B cell (primary cell): ENCODE measurements around the gene SDK1. TPM values are rescaled to one million over a fixed set of nuclear protein-coding genes. Genes with fewer than 3 reads are reported as not detected.

Experiments
- ATAC-seq: fragments of 200-7000 bp; cut with Tn5 transposase; one replicate; pipeline ENCODE4 v1.10.0; 2021; ENCODE audit warnings: low read depth, mild to moderate bottlenecking, moderate number of reproducible peaks, moderate library complexity
- CTCF ChIA-PET: fragments of 350-600 bp; sonication (Branson Sonifier 250); formaldehyde crosslinking; loops from one replicate; lab custom pipeline; 2021; ENCODE audit warnings: antibody characterized with exemption, inconsistent platforms; lab: Charles Lee
- POLR2A ChIA-PET: fragments of 350-600 bp; sonication (Branson Sonifier 250); formaldehyde crosslinking; loops from one replicate; lab custom pipeline; 2021; ENCODE audit warnings: antibody characterized with exemption; lab: Charles Lee
- DNase-seq: peaks from one replicate; pipeline ENCODE4 v3.0.0; 2013
- H2AFZ ChIP-seq: 2 replicates; pipeline ENCODE4 v1.6.1; 2012; ENCODE audit warnings: mild to moderate bottlenecking, low read depth, low read length; ENCODE audit not compliant: insufficient read depth, poor library complexity, severe bottlenecking
- H3K27ac ChIP-seq, 2 donors: 1 replicate in 1 of 2; 2 replicates in 1 of 2; pipeline ENCODE4 v1.5.1; 2012 to 2013; ENCODE audit warnings: low read length in 2 of 2, mild to moderate bottlenecking in 2 of 2, moderate library complexity in 1 of 2
- H3K27me3 ChIP-seq, 4 experiments: fragments of 200-600 bp in 1 of 4; sonication (generic) in 1 of 4; replicated peaks in 1 of 4; 1 replicate in 2 of 4; 2 replicates in 2 of 4; pipeline versions ENCODE4 v1.6.1 to v1.7.0; 2013 to 2016; ENCODE audit warnings: low read length in 3 of 4, mild to moderate bottlenecking in 2 of 4, mixed read lengths in 1 of 4, moderate library complexity in 1 of 4; ENCODE audit not compliant: insufficient read depth in 4 of 4, control insufficient read depth in 3 of 4; ENCODE audit errors: control extremely low read depth in 1 of 4
- H3K36me3 ChIP-seq, 2 experiments: replicated peaks in 1 of 2; 1 replicate in 1 of 2; 2 replicates in 1 of 2; pipeline versions ENCODE4 v1.6.1 to v1.7.1; 2013; ENCODE audit warnings: low read length in 1 of 2; ENCODE audit not compliant: insufficient read depth in 2 of 2, control insufficient read depth in 1 of 2; ENCODE audit errors: control extremely low read depth in 1 of 2, extremely low read depth in 1 of 2
- H3K4me1 ChIP-seq, 2 donors: fragments of 200-600 bp in 1 of 2; sonication (generic) in 1 of 2; 1 replicate in 1 of 2; 2 replicates in 1 of 2; pipeline versions ENCODE4 v1.5.1 to v1.6.1; 2013 to 2017; ENCODE audit warnings: low read length in 2 of 2; ENCODE audit not compliant: control insufficient read depth in 2 of 2, insufficient read depth in 2 of 2
- H3K4me2 ChIP-seq: replicated peaks from 2 replicates; pipeline ENCODE3; 2012; ENCODE audit warnings: mild to moderate bottlenecking, low read depth, low read length; ENCODE audit not compliant: poor library complexity, severe bottlenecking
- H3K4me3 ChIP-seq, 5 experiments: fragments of 200-600 bp in 1 of 5; sonication (generic) in 1 of 5; 1 replicate in 3 of 5; 2 replicates in 2 of 5; pipeline versions ENCODE4 v1.5.1 to v1.7.0; 2011 to 2016; ENCODE audit warnings: low read length in 4 of 5, mild to moderate bottlenecking in 4 of 5, low read depth in 2 of 5, control low read depth in 1 of 5, moderate library complexity in 1 of 5; ENCODE audit not compliant: insufficient read depth in 1 of 5; ENCODE audit errors: control extremely low read depth in 1 of 5, extremely low read depth in 1 of 5
- H3K79me2 ChIP-seq: fragments of 200-600 bp; sonication (generic); one replicate; pipeline ENCODE4 v1.6.0; 2016; ENCODE audit warnings: low read length; ENCODE audit not compliant: control insufficient read depth, insufficient read depth
- H3K9ac ChIP-seq: fragments of 200-600 bp; sonication (generic); 2 replicates; pipeline ENCODE4 v1.6.1; 2017; ENCODE audit warnings: mild to moderate bottlenecking, low read length, moderate library complexity
- H3K9me3 ChIP-seq, 3 donors: one replicate each; pipeline versions ENCODE4 v1.6.1 to v1.7.1; 2013; ENCODE audit warnings: low read length in 2 of 3; ENCODE audit not compliant: control insufficient read depth in 2 of 3, insufficient read depth in 1 of 3; ENCODE audit errors: control extremely low read depth in 1 of 3
- H4K20me1 ChIP-seq: 2 replicates; pipeline ENCODE4 v1.6.0; 2012; ENCODE audit warnings: mild to moderate bottlenecking, low read length; ENCODE audit not compliant: insufficient read depth, control insufficient read depth, poor library complexity, severe bottlenecking
- H3K27ac Mint-ChIP-seq: one replicate; pipeline ENCODE4 v1.8.0; 2021; ENCODE audit warnings: mixed read lengths
- H3K27me3 Mint-ChIP-seq: one replicate; pipeline ENCODE4 v1.8.0; 2021; ENCODE audit warnings: mixed read lengths
- H3K4me1 Mint-ChIP-seq: one replicate; pipeline ENCODE4 v1.8.0; 2021; ENCODE audit warnings: mixed read lengths
- H3K4me3 Mint-ChIP-seq: one replicate; pipeline ENCODE4 v1.8.0; 2021; ENCODE audit warnings: mixed read lengths
- H3K9me3 Mint-ChIP-seq: one replicate; pipeline ENCODE4 v1.8.0; 2022; ENCODE audit warnings: mixed read lengths; ENCODE audit not compliant: insufficient read depth
- EZH2 ChIP-seq: IDR thresholded peaks from 2 replicates; pipeline ENCODE4 v1.6.1; 2012; ENCODE audit warnings: borderline replicate concordance, low read depth, mild to moderate bottlenecking, moderate library complexity, low read length; ENCODE audit not compliant: insufficient read depth, poor library complexity, severe bottlenecking
- WGBS: methylation state at CpG from one replicate; pipeline ENCODE4 v1.1.5; 2013; ENCODE audit warnings: missing lambda C conversion rate; ENCODE audit not compliant: insufficient coverage; 5-methylcytosine and 5-hydroxymethylcytosine counted together
- intact Hi-C: fragments of 100-400 bp; cut with micrococcal nuclease; formaldehyde crosslinking; loops from one replicate; pipeline ENCODE4 v1.10.0; 2022
- polyA plus RNA-seq: library from polyadenylated mRNA; depleted of rRNA; stranded (reverse); fragments of >200 nt; gene quantifications from 2 replicates; pipeline ENCODE4 v1.2.3, GENCODE V29; 2012
- total RNA-seq, 2 donors: library from RNA; stranded (reverse); fragments of 120-200 nt in 1 of 2; gene quantifications; 1 replicate in 1 of 2; 2 replicates in 1 of 2; pipeline versions ENCODE4 v1.2.3 to v1.2.4, GENCODE V29; 2013 to 2022
- TF ChIP-seq, protein P1 (sequence below): fragments of 200-600 bp; IDR thresholded peaks from one replicate; pipeline ENCODE4 v1.8.0; 2022; ENCODE audit warnings: antibody characterized with exemption, mild to moderate bottlenecking

The SDK1 gene
- total and polyA plus RNA-seq, 2 donors (not counting 1 experiment from before 2014, with no cell fraction given): 0.73 to 2.0 TPM

DNA sequence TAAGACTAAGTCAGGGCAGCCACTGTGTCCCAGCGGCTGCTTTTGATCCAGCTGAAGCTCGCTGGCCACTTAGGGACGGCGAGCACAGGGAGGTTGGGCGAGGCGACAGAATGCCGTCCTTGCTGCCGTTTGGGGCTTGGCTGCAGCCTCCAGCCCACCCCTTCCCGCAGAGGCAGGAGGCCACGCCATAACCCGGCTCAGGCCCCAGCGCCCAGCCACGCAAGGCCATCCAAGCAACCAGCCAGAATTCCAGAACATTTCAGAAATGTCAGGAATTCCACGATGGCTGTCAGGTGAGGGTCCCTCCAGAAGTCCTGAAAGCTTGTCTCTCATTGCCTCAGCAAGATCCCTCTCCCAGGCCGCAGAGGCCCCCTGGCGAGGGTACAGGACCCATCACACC, 901.9 kb downstream of the SDK1 start:
- H3K27me3 ChIP-seq: no peaks in the 10 kb centered on the region
- Mint-ChIP-seq H3K27ac (no peak overlapping the region), H3K4me1 (no peaks in the 10 kb centered on the region), H3K27me3 (no peaks in the 10 kb centered on the region), H3K9me3 (no peaks in the 10 kb centered on the region), H3K4me3 (no peak overlapping the region)
- H3K27ac ChIP-seq: no peak overlapping the region
- no peak overlapping the region for H3K4me2 ChIP-seq
- POLR2A ChIA-PET: no interaction called here
- WGBS: 92% methylated on average over 16 of the region's 16 CpGs
- H2AFZ ChIP-seq: no peak overlapping the region
- H3K4me3 ChIP-seq: no peak overlapping the region
- no peak for DNase-seq
- CTCF ChIA-PET: no interaction called here
- TF ChIP-seq, protein P1, sequence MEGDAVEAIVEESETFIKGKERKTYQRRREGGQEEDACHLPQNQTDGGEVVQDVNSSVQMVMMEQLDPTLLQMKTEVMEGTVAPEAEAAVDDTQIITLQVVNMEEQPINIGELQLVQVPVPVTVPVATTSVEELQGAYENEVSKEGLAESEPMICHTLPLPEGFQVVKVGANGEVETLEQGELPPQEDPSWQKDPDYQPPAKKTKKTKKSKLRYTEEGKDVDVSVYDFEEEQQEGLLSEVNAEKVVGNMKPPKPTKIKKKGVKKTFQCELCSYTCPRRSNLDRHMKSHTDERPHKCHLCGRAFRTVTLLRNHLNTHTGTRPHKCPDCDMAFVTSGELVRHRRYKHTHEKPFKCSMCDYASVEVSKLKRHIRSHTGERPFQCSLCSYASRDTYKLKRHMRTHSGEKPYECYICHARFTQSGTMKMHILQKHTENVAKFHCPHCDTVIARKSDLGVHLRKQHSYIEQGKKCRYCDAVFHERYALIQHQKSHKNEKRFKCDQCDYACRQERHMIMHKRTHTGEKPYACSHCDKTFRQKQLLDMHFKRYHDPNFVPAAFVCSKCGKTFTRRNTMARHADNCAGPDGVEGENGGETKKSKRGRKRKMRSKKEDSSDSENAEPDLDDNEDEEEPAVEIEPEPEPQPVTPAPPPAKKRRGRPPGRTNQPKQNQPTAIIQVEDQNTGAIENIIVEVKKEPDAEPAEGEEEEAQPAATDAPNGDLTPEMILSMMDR: no peak
- no peak for TF ChIP-seq EZH2
- H3K9me3 ChIP-seq: peaks cover 0 to 33% (median 0%) of the 10 kb centered on the region in 3 donors
- H3K79me2 ChIP-seq: no peaks in the 10 kb centered on the region
- no peak overlapping the region for H3K9ac ChIP-seq
- intact Hi-C loops: no loop called here
- H3K36me3 ChIP-seq: no peaks in the 10 kb centered on the region
- H4K20me1 ChIP-seq: no peaks in the 10 kb centered on the region
- H3K4me1 ChIP-seq: no peaks in the 10 kb centered on the region
- ATAC-seq: no peak

DNA sequence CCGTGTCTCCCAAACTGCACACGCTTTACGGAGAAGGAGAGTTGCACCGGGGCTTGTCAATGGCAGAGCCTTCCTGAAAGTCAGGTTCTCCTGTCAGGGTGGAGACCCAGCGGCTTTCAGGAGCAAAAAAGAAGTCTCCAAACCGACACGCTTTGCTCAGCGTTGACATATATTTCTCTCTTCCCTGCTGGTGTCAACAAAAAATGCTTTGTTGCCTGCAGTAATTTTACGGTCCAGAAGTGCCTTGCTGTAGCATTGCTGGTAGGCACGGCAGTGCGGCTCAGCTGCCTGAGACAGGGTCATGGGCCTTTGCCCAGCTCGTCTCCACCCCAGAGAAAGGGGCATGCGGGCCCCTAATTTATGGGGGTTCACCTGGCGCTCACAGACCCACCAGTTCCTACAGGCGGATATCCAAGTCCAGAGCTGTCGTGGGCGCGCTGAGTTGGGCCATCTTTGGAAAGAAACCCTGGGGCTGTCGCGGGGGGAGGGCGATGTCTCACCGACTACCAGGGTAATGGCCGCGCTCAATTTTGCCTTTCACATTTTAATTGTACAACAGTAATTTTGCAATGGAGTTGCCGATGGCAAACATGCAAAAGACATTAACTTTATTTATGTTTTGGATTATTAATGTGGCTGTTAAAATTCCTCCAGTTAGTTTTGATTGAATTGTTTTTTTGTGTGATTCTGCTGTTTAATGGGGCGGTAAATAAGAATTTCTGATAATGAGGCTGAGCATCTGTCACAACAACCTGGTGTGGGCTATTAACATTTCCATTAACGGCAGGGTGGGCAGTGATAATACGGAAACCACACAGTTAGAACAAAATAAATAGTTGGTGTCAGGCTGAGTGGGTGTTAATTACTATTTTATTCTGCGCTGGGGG, 902.8 kb downstream of the SDK1 start:
- WGBS: 92% methylated on average over 25 of the region's 29 CpGs
- CTCF ChIA-PET: no interaction called here

More for the DNA sequence above, 902.8 kb downstream of the SDK1 start:
- H3K79me2 ChIP-seq: no peaks in the 10 kb centered on the region
- H3K4me3 ChIP-seq: no peak overlapping the region
- H3K4me2 ChIP-seq: no peak overlapping the region
- no peak overlapping the region for H3K4me3 Mint-ChIP-seq
- H3K9ac ChIP-seq: no peak overlapping the region
- no peaks in the 10 kb centered on the region for H4K20me1 ChIP-seq
- no peaks in the 10 kb centered on the region for H3K4me1 Mint-ChIP-seq
- H3K36me3 ChIP-seq: no peaks in the 10 kb centered on the region
- no peaks in the 10 kb centered on the region for H3K9me3 Mint-ChIP-seq
- no peaks in the 10 kb centered on the region for H3K27me3 ChIP-seq
- POLR2A ChIA-PET: no interaction called here
- ATAC-seq (no peak), DNase-seq (no peak)
- no peaks in the 10 kb centered on the region for H3K27me3 Mint-ChIP-seq
- intact Hi-C loops: no loop called here
- no peak overlapping the region for H3K27ac Mint-ChIP-seq
- peaks cover 0 to 39% (median 0%) of the 10 kb centered on the region in 3 donors for H3K9me3 ChIP-seq
- no peak for TF ChIP-seq EZH2
- TF ChIP-seq, protein P1: no peak
- no peak overlapping the region for H3K27ac ChIP-seq
- H2AFZ ChIP-seq: peak overlapping the region; percentile 54
- no peaks in the 10 kb centered on the region for H3K4me1 ChIP-seq
